OCI-LY3 (cell line): Measurements from ENCODE around the gene GDF11.

Source experiments
- H2AFZ ChIP-seq: fragments of 200-600, 300-600 bp; shearing (Covaris generic); 2 replicates; pipeline ENCODE4 v1.6.0; 2014; ENCODE audit warnings: antibody characterized with exemption, low read depth, low read length
- H3K27ac ChIP-seq: fragments of 200-600, 300-600 bp; sonication (generic); 2 replicates; pipeline ENCODE4 v1.5.1; 2014; ENCODE audit warnings: mild to moderate bottlenecking, low read length, moderate library complexity, mixed read lengths
- H3K27me3 ChIP-seq: fragments of 200-600, 300-600 bp; sonication (generic); 2 replicates; pipeline ENCODE4 v1.6.1; 2014; ENCODE audit warnings: low read depth, low read length, mixed read lengths
- H3K36me3 ChIP-seq: fragments of 200-600, 300-600 bp; sonication (generic); replicated peaks from 2 replicates; pipeline ENCODE3; 2014; ENCODE audit warnings: low read depth, low read length, mixed read lengths
- H3K4me1 ChIP-seq: fragments of 300-600, 200-600 bp; sonication (generic); 2 replicates; pipeline ENCODE4 v1.6.1; 2014; ENCODE audit warnings: low read length, mixed read lengths
- H3K4me2 ChIP-seq: fragments of 200-600, 300-600 bp; sonication (generic); 2 replicates; pipeline ENCODE4 v1.6.1; 2014; ENCODE audit warnings: low read length, mixed read lengths
- H3K4me3 ChIP-seq: fragments of 300-600, 200-600 bp; sonication (generic); 2 replicates; pipeline ENCODE4 v1.5.1; 2014; ENCODE audit warnings: antibody characterized with exemption, mild to moderate bottlenecking, low read length, moderate library complexity
- H3K79me2 ChIP-seq: fragments of 300-600, 200-600 bp; shearing (Covaris generic); 2 replicates; pipeline ENCODE4 v1.6.1; 2014; ENCODE audit warnings: mild to moderate bottlenecking, low read length, mixed read lengths
- H3K9ac ChIP-seq: fragments of 300-600, 200-600 bp; shearing (Covaris generic); 2 replicates; pipeline ENCODE4 v1.6.0; 2014; ENCODE audit warnings: mild to moderate bottlenecking, low read length, moderate library complexity
- H3K9me3 ChIP-seq: fragments of 200-600, 300-600 bp; shearing (Covaris generic); 2 replicates; pipeline ENCODE4 v1.6.1; 2014; ENCODE audit warnings: low read length, mixed read lengths; ENCODE audit not compliant: insufficient read depth
- H4K20me1 ChIP-seq: fragments of 200-600, 300-600 bp; sonication (generic); 2 replicates; pipeline ENCODE4 v1.6.1; 2016; ENCODE audit warnings: low read length, mixed read lengths; ENCODE audit not compliant: insufficient read depth
- CTCF ChIP-seq: fragments of 200-600, 300-600 bp; sonication (generic); IDR thresholded peaks from 2 replicates; pipeline ENCODE4 v1.5.1; 2014; ENCODE audit warnings: antibody characterized with exemption, low read length, low read depth
- EZH2phosphoT487 ChIP-seq: fragments of 200-600 bp; shearing (Covaris generic); IDR thresholded peaks from 2 replicates; pipeline ENCODE4 v1.6.1; 2018; ENCODE audit warnings: antibody characterized with exemption, mixed run types, low read depth

GDF11 gene

GRCh38 chr12:55727643-55728185 lies 15.2 kb upstream of the GDF11 start:
- Histone ChIP-seq H3K36me3 (peaks cover 7% of the 10 kb centered on the region), H4K20me1 (no peaks in the 10 kb centered on the region), H3K27me3 (no peaks in the 10 kb centered on the region), H2AFZ (no peak overlapping the region), H3K9me3 (no peaks in the 10 kb centered on the region), H3K9ac (peak overlapping the region; percentile 88), H3K4me3 (peak overlapping the region; percentile 87), H3K27ac (no peak overlapping the region), H3K4me2 (peak overlapping the region; percentile 93), H3K4me1 (peaks cover 15% of the 10 kb centered on the region), H3K79me2 (peaks cover 13% of the 10 kb centered on the region)
- TF ChIP-seq CTCF: no peak
- TF ChIP-seq EZH2phosphoT487: no peak

- peaks cover 15% of the 10 kb centered on the region for H3K4me1 ChIP-seq
- H3K79me2 ChIP-seq: peaks cover 13% of the 10 kb centered on the region
- peak overlapping the region; percentile 88 for H3K9ac ChIP-seq
These were observed 14.6 kb upstream of the GDF11 start for GRCh38 chr12:55728186-55728938.

GRCh38 chr12:55728939-55729818 lies 13.7 kb upstream of the GDF11 start, which contains the start of gene CD63:
CD63 (minus strand) TSS chr12:55729009; CDS start chr12:55728341, 668 bp downstream.
- Histone ChIP-seq H4K20me1 (no peaks in the 10 kb centered on the region), H3K4me1 (peaks cover 15% of the 10 kb centered on the region), H3K9ac (peak within 1 kb of the TSS; percentile 88), H3K4me3 (peak within 1 kb of the TSS; percentile 87), H3K79me2 (peaks cover 13% of the 10 kb centered on the region), H3K27ac (peak within 1 kb of the TSS; percentile 24; the same call in 1 of the 2 replicates), H2AFZ (peak within 1 kb of the TSS; percentile 56), H3K27me3 (no peaks in the 10 kb centered on the region), H3K4me2 (peak within 1 kb of the TSS; percentile 93), H3K36me3 (peaks cover 3% of the 10 kb centered on the region), H3K9me3 (no peaks in the 10 kb centered on the region)
- TF ChIP-seq EZH2phosphoT487 (no peak), CTCF (no peak)

More at GRCh38 chr12:55728186-55728938, 14.6 kb upstream of the GDF11 start:
- no peaks in the 10 kb centered on the region for H3K27me3 ChIP-seq
- peak overlapping the region; percentile 93 for H3K4me2 ChIP-seq
- H4K20me1 ChIP-seq: no peaks in the 10 kb centered on the region
- peaks cover 7% of the 10 kb centered on the region for H3K36me3 ChIP-seq
- TF ChIP-seq CTCF: no peak
- no peak for TF ChIP-seq EZH2phosphoT487
- H3K4me3 ChIP-seq: peak overlapping the region; percentile 87
- no peaks in the 10 kb centered on the region for H3K9me3 ChIP-seq
- peak overlapping the region; percentile 24; the same call in 1 of the 2 replicates for H3K27ac ChIP-seq
- no peak overlapping the region for H2AFZ ChIP-seq
